GM13976 (cell line): ENCODE measurements around the gene ADTRP.
"Not testable (repeated sequence)": the region's sequence is repeated elsewhere in the genome, so short reads cannot be mapped to it uniquely, and the experiment has no call there.

Experiments used
- DNase-seq: peaks from one replicate; pipeline ENCODE4 v3.0.0; 2012; ENCODE audit warnings: low spot score
- in situ Hi-C: fragments of 300-500 bp; cut with MboI; formaldehyde crosslinking; loops from one replicate; pipeline ENCODE4 v1.12.0; 2022; ENCODE audit warnings: low sequenced_read_pairs, mixed read lengths, inconsistent platforms; ENCODE audit not compliant: unreplicated experiment
- TF ChIP-seq, protein P1 (sequence below): IDR thresholded peaks from 2 replicates; pipeline ENCODE4 v1.5.1; 2012; ENCODE audit warnings: borderline replicate concordance, mild to moderate bottlenecking; ENCODE audit not compliant: insufficient read depth; ENCODE audit errors: extremely low read depth, missing control alignments, control extremely low read depth

The ADTRP gene

DNA sequence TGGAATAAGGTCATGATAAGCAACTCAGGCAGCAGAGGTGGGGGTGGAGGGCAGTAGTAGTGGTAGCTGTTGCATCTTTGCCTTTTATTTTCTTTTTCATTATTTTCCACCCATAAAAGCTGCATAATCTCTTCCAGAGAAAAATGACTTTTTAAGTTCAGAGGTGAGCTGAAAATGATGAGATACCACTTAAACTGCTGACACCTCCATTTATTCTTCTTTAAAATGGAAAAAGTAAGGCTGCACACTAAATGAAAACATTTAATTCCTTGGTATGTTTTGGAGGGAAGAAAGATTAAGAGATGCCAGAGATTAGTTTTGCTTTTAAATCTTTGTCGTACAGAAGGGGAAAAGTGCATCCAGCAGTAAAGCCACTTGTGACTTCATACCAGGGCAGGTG lies 97.2 kb downstream of the ADTRP start:
- in situ Hi-C loops = no loop called here
- TF ChIP-seq, protein P1, sequence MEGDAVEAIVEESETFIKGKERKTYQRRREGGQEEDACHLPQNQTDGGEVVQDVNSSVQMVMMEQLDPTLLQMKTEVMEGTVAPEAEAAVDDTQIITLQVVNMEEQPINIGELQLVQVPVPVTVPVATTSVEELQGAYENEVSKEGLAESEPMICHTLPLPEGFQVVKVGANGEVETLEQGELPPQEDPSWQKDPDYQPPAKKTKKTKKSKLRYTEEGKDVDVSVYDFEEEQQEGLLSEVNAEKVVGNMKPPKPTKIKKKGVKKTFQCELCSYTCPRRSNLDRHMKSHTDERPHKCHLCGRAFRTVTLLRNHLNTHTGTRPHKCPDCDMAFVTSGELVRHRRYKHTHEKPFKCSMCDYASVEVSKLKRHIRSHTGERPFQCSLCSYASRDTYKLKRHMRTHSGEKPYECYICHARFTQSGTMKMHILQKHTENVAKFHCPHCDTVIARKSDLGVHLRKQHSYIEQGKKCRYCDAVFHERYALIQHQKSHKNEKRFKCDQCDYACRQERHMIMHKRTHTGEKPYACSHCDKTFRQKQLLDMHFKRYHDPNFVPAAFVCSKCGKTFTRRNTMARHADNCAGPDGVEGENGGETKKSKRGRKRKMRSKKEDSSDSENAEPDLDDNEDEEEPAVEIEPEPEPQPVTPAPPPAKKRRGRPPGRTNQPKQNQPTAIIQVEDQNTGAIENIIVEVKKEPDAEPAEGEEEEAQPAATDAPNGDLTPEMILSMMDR = no peak
- DNase-seq = no peak

DNA sequence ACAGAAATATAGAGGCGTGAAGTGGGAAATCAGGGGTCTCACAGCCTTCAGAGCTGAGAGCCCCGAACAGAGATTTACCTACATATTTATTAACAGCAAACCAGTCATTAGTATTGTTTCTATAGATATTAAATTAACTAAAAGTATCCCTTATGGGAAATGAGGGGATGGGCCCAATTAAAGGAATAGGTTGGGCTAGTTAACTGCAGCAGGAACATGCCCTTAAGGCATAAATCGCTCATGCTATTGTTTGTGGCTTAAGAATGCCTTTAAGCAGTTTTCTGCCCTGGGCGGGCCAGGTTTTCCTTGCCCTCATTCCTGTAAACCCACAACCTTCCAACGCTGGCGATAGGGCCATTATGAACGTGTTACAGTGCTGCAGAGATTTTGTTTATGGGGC lies 98.1 kb downstream of the ADTRP start:
- DNase-seq, in situ Hi-C loops: not testable (repeated sequence)

DNA sequence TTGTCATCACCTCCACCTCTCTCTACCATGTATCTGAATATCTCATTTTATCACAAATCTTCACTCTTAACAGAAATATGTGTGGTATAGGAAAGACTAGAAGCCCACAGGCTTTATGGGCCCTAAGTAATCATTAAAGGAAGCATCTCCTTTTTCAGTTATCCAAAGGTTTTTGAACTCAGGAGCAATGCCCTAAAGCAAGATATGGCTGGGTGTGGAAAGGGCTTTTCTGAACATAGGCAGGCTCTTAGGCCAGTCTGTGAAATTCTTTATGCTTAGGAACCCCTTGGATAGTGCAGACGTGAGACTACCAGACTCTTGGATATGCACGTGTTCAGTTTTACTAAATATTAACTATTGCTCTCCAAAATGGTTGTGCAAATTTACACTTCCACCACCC lies 99.5 kb downstream of the ADTRP start:
- in situ Hi-C loops = no loop called here
- TF ChIP-seq, protein P1 = no peak
- no peak for DNase-seq

- no peak for DNase-seq
- TF ChIP-seq, protein P1 = no peak
- in situ Hi-C loops = no loop called here
These were observed 103.0 kb downstream of the ADTRP start for GRCh38 chr6:11675601-11676000.

DNA sequence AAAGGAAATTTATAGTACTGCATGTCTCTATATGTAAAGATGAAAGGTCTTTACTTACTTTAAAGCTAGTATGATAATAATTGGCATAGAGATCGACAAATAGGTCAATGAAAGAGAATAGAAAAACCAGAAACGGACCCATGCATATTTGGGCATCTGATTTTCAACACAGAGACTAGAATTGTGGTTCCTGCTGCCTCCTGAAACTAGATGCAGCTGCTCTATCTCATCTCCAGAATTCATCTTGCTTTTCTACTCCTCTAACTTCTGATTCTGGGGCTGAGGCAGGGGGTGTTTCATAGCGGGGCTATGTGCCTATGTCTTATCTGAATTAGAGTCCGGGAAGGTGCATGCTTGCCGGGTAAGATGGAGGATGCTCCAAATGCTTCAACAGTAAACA lies 105.9 kb downstream of the ADTRP start:
- in situ Hi-C loops = no loop called here
- no peak for DNase-seq
- TF ChIP-seq, protein P1 = no peak

GRCh38 chr6:11672256-11672655 lies 106.3 kb downstream of the ADTRP start:
- TF ChIP-seq, protein P1 = no peak
- DNase-seq = no peak
- in situ Hi-C loops = no loop called here

DNA sequence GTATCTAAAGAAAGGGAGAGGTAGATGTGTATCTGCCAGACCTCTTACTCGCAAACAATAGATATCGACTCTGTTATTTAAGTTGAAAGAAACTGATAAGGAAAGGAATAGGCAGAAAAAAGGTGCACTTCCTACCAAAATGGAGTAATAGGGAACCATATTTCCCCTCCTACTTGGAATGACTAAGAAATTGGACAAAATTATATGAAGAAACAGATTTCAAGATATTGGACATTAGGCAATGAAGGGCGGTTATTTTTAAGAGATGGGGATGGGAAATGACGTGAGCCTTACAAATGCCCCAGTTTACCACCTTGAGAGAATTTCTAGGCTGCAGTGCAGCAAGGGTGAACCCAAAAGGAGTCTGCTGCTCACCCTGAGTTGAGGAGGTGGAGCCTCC lies 108.9 kb downstream of the ADTRP start:
- in situ Hi-C loops = no loop called here
- TF ChIP-seq, protein P1 = no peak
- no peak for DNase-seq
